HepG2 (cell line): ENCODE results near the gene NUDT3. TPM values are rescaled to one million over a fixed set of nuclear protein-coding genes. Genes with fewer than 3 reads are reported as not detected.
A peak's percentile ranks its signal among the peaks of the same experiment; 100 is the strongest.

ENCODE experiments used
- ARNTL ChIP-seq: sonication (generic); formaldehyde crosslinking; IDR thresholded peaks from 2 replicates; pipeline ENCODE4 v1.4.0; 2020; ENCODE audit warnings: mild to moderate bottlenecking, missing genetic modification reagents
- CREB3 ChIP-seq: sonication (generic); formaldehyde crosslinking; IDR thresholded peaks from 2 replicates; pipeline ENCODE4 v1.5.0; 2020; ENCODE audit warnings: missing genetic modification reagents
- FOXA3 ChIP-seq: IDR thresholded peaks from 2 replicates; pipeline ENCODE4 v1.6.1; 2016; ENCODE audit warnings: missing genetic modification reagents, missing compliant biosample characterization
- FOXK1 ChIP-seq: sonication (generic); formaldehyde crosslinking; IDR thresholded peaks from 2 replicates; pipeline ENCODE4 v1.4.0; 2020; ENCODE audit warnings: low read depth, missing genetic modification reagents, borderline replicate concordance
- GMEB2 ChIP-seq: IDR thresholded peaks from 2 replicates; pipeline ENCODE4 v1.6.1; 2016; ENCODE audit warnings: missing biosample characterization, missing genetic modification reagents, low read depth
- HCFC1 ChIP-seq: fragments of 150-350 bp; IDR thresholded peaks from 2 replicates; pipeline ENCODE4 v1.6.1; 2014; ENCODE audit warnings: low read depth, low read length
- IKZF1 ChIP-seq: fragments of 450-650 bp; IDR thresholded peaks from 2 replicates; pipeline ENCODE4 v1.7.1; 2016
- KMT2B ChIP-seq: IDR thresholded peaks from 2 replicates; pipeline ENCODE4 v1.6.1; 2016; ENCODE audit warnings: missing genetic modification reagents, missing compliant biosample characterization
- MEIS2 ChIP-seq: sonication (generic); formaldehyde crosslinking; IDR thresholded peaks from 2 replicates; pipeline ENCODE4 v1.9.0; 2021; ENCODE audit warnings: mild to moderate bottlenecking, missing genetic modification reagents
- NR3C1 ChIP-seq: sonication (generic); formaldehyde crosslinking; IDR thresholded peaks from 2 replicates; pipeline ENCODE4 v1.4.0; 2020; ENCODE audit warnings: missing genetic modification reagents
- PTBP1 ChIP-seq: fragments of 200-400 bp; formaldehyde crosslinking; IDR thresholded peaks from 2 replicates; pipeline ENCODE4 v1.6.1; 2018; ENCODE audit warnings: low read length, low read depth; ENCODE audit not compliant: poor library complexity, severe bottlenecking
- SP4 ChIP-seq: sonication (generic); formaldehyde crosslinking; IDR thresholded peaks from 2 replicates; pipeline ENCODE4 v1.8.1; 2023; ENCODE audit warnings: mild to moderate bottlenecking, missing genetic modification reagents
- SRSF9 ChIP-seq: fragments of 200-400 bp; formaldehyde crosslinking; IDR thresholded peaks from 2 replicates; pipeline ENCODE4 v1.6.1; 2018; ENCODE audit warnings: borderline replicate concordance, mild to moderate bottlenecking, low read depth, low read length; ENCODE audit not compliant: insufficient read depth, poor library complexity, severe bottlenecking
- ZNF552 ChIP-seq: sonication (generic); formaldehyde crosslinking; IDR thresholded peaks from 2 replicates; pipeline ENCODE4 v1.9.0; 2022; ENCODE audit warnings: missing genetic modification reagents, mild to moderate bottlenecking, borderline replicate concordance
- ZNF577 ChIP-seq: sonication (generic); formaldehyde crosslinking; IDR thresholded peaks from 2 replicates; pipeline ENCODE4 v1.4.0; 2020; ENCODE audit warnings: mild to moderate bottlenecking, low read depth, missing genetic modification reagents, borderline replicate concordance
- ZNF775 ChIP-seq: sonication (generic); formaldehyde crosslinking; IDR thresholded peaks from 2 replicates; pipeline ENCODE4 v1.4.0; 2020; ENCODE audit warnings: missing genetic modification reagents, mild to moderate bottlenecking, moderate library complexity, borderline replicate concordance
- ZSCAN9 ChIP-seq: IDR thresholded peaks from 2 replicates; pipeline ENCODE4 v1.6.1; 2016; ENCODE audit warnings: borderline replicate concordance
- polyA plus RNA-seq, 8 experiments: library from polyadenylated mRNA; depleted of rRNA in 3 of 8; stranded (reverse) in 7 of 8; unstranded in 1 of 8; fragments of >200 nt; fragmentation: Illumina TruSeq in 4 of 8; extraction: Trizol in 4 of 8; gene quantifications; 2 replicates each; pipeline versions ENCODE4 v1.2.1 to v1.2.3, GENCODE V29; 2011 to 2016; ENCODE audit warnings: low read depth in 4 of 8, missing spikeins in 1 of 8, mixed read lengths in 1 of 8; ENCODE audit not compliant: insufficient read depth in 1 of 8
- total RNA-seq, 5 experiments: library from RNA; depleted of rRNA; stranded (reverse); fragments of >200 nt; fragmentation: Illumina TruSeq; extraction: Trizol; gene quantifications; 2 replicates each; pipeline ENCODE4 v1.2.3, GENCODE V29; 2016; ENCODE audit warnings: low read depth in 1 of 5
- TF ChIP-seq, protein P1 (sequence below): sonication (generic); formaldehyde crosslinking; IDR thresholded peaks from 2 replicates; pipeline ENCODE4 v1.9.0; 2021; ENCODE audit warnings: mild to moderate bottlenecking, missing genetic modification reagents
- TF ChIP-seq, protein P2 (sequence below): sonication (generic); formaldehyde crosslinking; IDR thresholded peaks from 2 replicates; pipeline ENCODE4 v1.8.1; 2023; ENCODE audit warnings: mild to moderate bottlenecking, missing genetic modification reagents

The NUDT3 gene
- total and polyA plus RNA-seq, 2 of the 13 experiments (the other 11 are each of a cell fraction or from before 2014, with no cell fraction given): 20.2 to 20.6 TPM

GRCh38 chr6:34248727-34249468 lies 143.6 kb downstream of the NUDT3 start, which contains the start of gene SMIM29 (continued):
- TF ChIP-seq, protein P1, sequence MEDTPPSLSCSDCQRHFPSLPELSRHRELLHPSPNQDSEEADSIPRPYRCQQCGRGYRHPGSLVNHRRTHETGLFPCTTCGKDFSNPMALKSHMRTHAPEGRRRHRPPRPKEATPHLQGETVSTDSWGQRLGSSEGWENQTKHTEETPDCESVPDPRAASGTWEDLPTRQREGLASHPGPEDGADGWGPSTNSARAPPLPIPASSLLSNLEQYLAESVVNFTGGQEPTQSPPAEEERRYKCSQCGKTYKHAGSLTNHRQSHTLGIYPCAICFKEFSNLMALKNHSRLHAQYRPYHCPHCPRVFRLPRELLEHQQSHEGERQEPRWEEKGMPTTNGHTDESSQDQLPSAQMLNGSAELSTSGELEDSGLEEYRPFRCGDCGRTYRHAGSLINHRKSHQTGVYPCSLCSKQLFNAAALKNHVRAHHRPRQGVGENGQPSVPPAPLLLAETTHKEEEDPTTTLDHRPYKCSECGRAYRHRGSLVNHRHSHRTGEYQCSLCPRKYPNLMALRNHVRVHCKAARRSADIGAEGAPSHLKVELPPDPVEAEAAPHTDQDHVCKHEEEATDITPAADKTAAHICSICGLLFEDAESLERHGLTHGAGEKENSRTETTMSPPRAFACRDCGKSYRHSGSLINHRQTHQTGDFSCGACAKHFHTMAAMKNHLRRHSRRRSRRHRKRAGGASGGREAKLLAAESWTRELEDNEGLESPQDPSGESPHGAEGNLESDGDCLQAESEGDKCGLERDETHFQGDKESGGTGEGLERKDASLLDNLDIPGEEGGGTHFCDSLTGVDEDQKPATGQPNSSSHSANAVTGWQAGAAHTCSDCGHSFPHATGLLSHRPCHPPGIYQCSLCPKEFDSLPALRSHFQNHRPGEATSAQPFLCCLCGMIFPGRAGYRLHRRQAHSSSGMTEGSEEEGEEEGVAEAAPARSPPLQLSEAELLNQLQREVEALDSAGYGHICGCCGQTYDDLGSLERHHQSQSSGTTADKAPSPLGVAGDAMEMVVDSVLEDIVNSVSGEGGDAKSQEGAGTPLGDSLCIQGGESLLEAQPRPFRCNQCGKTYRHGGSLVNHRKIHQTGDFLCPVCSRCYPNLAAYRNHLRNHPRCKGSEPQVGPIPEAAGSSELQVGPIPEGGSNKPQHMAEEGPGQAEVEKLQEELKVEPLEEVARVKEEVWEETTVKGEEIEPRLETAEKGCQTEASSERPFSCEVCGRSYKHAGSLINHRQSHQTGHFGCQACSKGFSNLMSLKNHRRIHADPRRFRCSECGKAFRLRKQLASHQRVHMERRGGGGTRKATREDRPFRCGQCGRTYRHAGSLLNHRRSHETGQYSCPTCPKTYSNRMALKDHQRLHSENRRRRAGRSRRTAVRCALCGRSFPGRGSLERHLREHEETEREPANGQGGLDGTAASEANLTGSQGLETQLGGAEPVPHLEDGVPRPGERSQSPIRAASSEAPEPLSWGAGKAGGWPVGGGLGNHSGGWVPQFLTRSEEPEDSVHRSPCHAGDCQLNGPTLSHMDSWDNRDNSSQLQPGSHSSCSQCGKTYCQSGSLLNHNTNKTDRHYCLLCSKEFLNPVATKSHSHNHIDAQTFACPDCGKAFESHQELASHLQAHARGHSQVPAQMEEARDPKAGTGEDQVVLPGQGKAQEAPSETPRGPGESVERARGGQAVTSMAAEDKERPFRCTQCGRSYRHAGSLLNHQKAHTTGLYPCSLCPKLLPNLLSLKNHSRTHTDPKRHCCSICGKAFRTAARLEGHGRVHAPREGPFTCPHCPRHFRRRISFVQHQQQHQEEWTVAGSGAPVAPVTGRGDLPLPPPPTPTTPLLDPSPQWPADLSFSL: no peak
- TF ChIP-seq NR3C1 (CRISPR knock-in tag) (no peak), SP4 (peak; percentile 81), FOXK1 (CRISPR knock-in tag) (peak; percentile 53; the same call in 1 of the 2 replicates), HCFC1 (no peak; the same call in 1 of the 2 replicates), ZSCAN9 (CRISPR knock-in tag) (no peak), PTBP1 (peak; percentile 75), CREB3 (no peak), IKZF1 (no peak), MEIS2 (peak; percentile 92), KMT2B (peak; percentile 30; the same call in 1 of the 2 replicates), ZNF577 (no peak), ZNF775 (no peak), FOXA3 (CRISPR knock-in tag) (peak; percentile 23; the same call in 1 of the 2 replicates), ARNTL (CRISPR knock-in tag) (peak; percentile 83; the same call in 1 of the 2 replicates), ZNF552 (peak; percentile 35; the same call in 1 of the 2 replicates), SRSF9 (no peak), GMEB2 (CRISPR knock-in tag) (0 out of 2 replicates have a peak, but pooled peaks have one; percentile 17)
- TF ChIP-seq, protein P2, sequence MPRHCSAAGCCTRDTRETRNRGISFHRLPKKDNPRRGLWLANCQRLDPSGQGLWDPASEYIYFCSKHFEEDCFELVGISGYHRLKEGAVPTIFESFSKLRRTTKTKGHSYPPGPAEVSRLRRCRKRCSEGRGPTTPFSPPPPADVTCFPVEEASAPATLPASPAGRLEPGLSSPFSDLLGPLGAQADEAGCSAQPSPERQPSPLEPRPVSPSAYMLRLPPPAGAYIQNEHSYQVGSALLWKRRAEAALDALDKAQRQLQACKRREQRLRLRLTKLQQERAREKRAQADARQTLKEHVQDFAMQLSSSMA (CRISPR knock-in tag): peak; percentile 78
